ENCODE data around the gene RLN2. TPM values are rescaled to one million over a fixed set of nuclear protein-coding genes. Genes with fewer than 3 reads are reported as not detected.

RLN2 gene
- not detected in 2 replicates for total RNA-seq

DNA sequence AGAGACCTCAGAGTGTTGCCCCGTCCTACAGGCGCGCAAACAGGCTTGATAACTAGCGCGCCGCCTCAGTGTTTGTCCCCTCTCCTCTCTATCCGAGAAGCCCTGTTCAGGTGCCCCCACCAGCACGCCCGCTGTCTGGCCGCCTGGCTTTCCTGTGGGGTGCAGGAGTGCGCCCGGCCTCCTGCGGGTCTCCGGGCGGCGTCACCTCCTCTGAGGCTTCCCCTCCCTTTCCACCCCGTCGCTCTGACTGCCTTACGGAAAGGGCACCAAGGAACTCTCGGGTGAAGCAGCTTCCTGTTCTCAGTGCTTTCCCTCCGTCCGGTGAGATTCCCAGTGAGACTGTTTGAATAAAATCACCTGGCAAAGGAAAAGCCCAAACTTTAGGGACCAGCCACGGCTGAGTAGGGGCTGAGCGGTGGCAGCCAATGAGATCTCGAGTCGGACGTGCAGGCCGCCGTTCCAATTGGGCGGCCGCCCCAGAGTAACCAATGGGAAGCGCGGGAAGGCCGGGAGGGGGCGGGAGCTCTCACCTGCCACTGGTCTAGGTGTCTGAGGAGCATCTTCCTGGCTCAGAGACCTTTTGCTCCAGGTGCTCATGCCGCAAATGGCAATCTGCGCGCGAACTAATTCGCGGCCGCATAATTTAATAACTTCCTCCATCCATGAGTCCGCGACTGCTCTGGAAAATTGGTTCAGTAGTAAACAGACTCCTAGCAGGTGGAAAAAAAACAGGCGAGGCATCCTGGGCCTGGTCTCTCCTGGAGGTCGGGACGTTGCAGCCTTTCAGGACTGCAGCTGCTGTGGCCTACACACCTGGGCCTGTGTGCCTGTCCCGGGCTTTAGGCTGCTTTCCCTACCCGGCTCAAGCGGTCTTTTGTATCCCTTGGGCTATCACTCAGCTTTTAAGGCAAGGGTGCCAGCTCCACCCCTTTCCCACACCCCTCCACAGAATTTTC lies at the start of gene RLN2:
RLN2 (minus strand) TSS at position 877 of the 956 bp plus-strand sequence; CDS start at position 741, 136 bp downstream.

DNA sequence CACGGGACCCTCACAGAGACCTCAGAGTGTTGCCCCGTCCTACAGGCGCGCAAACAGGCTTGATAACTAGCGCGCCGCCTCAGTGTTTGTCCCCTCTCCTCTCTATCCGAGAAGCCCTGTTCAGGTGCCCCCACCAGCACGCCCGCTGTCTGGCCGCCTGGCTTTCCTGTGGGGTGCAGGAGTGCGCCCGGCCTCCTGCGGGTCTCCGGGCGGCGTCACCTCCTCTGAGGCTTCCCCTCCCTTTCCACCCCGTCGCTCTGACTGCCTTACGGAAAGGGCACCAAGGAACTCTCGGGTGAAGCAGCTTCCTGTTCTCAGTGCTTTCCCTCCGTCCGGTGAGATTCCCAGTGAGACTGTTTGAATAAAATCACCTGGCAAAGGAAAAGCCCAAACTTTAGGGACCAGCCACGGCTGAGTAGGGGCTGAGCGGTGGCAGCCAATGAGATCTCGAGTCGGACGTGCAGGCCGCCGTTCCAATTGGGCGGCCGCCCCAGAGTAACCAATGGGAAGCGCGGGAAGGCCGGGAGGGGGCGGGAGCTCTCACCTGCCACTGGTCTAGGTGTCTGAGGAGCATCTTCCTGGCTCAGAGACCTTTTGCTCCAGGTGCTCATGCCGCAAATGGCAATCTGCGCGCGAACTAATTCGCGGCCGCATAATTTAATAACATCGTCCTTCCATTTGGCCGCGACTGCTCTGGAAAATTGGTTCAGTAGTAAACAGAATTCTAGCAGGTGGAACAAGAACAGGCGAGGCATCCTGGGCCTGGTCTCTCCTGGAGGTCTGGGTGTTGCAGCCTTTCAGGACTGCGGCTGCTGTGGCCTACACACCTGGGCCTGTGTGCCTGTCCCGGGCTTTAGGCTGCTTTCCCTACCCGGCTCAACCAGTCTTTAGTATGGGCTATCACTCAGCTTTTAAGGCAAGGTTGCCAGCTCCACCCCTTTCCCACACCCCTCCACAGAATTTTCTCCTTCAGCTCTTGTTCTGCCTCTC lies 34.8 kb upstream of the RLN2 start, which contains the start of gene RLN1:
RLN1 (minus strand) TSS at position 885 of the 990 bp plus-strand sequence; CDS start at position 755, 130 bp downstream.

Other genes starting within 250 kb of the RLN2 start
- gene INSL6, start 119.1 kb downstream of the RLN2 start, total RNA-seq = not detected in 2 replicates
- gene INSL4, start 73.3 kb downstream of the RLN2 start, total RNA-seq = not detected in 2 replicates
- not detected in 2 replicates for gene RLN1, start 35.2 kb upstream of the RLN2 start, total RNA-seq
- 11.0 and 12.6 TPM in 2 replicates for gene PLGRKT, start 133.2 kb upstream of the RLN2 start, total RNA-seq
- 2.7 and 22.5 TPM in 2 replicates for gene CD274, start 145.8 kb upstream of the RLN2 start, total RNA-seq
- 8.3 and 40.0 TPM in 2 replicates for gene PDCD1LG2, start 205.8 kb upstream of the RLN2 start, total RNA-seq

All from smooth muscle cell of the umbilical artery (primary cell).